GM12878 (cell line): ENCODE data around the gene OR5B3. TPM values are rescaled to one million over a fixed set of nuclear protein-coding genes. Genes with fewer than 3 reads are reported as not detected.
"Not testable (repeated sequence)": the region's sequence is repeated elsewhere in the genome, so short reads cannot be mapped to it uniquely, and the experiment has no call there.

Experiments
- ATAC-seq: fragments of 200-7000 bp; cut with Tn5 transposase; 3 replicates; pipeline ENCODE4 v1.9.1; 2020; ENCODE audit warnings: mild to moderate bottlenecking, moderate library complexity
- BruUV-seq: library from RNA; stranded (reverse); fragments of 400-500 nt; replicated peaks from 2 replicates; lab custom pipeline; 2021; lab: Mats Ljungman, UMichigan
- CTCF ChIA-PET: fragments of 300-600 bp; sonication (Branson Sonifier 250); formaldehyde crosslinking; extraction: SDS; loops from one replicate; lab custom pipeline; 2021; ENCODE audit warnings: inconsistent platforms; lab: Yijun Ruan, JAX
- POLR2A ChIA-PET: fragments of 350-600 bp; formaldehyde crosslinking; extraction: SDS; loops from one replicate; lab custom pipeline; 2021; ENCODE audit warnings: inconsistent platforms; lab: Charles Lee
- RAD21 ChIA-PET: fragments of 300-600 bp; sonication (Branson Sonifier 250); formaldehyde crosslinking; loops from one replicate; lab custom pipeline; 2023; ENCODE audit warnings: antibody characterized with exemption; ENCODE audit not compliant: unreplicated experiment; lab: Charles Lee
- SMC1A ChIA-PET: fragments of 300-600 bp; sonication (Branson Sonifier 250); formaldehyde crosslinking; loops from one replicate; lab custom pipeline; 2023; ENCODE audit not compliant: unreplicated experiment, uncharacterized antibody; lab: Charles Lee
- DNase-seq: peaks from one replicate; pipeline ENCODE4 v3.0.0-alpha.2; 2011; ENCODE audit warnings: low read depth, low spot score
- FAIRE-seq: peaks from 3 replicates; lab custom pipeline; 2011; peaks lifted over from hg19 to GRCh38; lab: Jason Lieb, UNC
- H2AFZ ChIP-seq: 2 replicates; pipeline ENCODE4 v1.6.0; 2011; ENCODE audit warnings: low read depth, low read length, control low read depth; ENCODE audit not compliant: control insufficient read depth
- H3K27ac ChIP-seq: 2 replicates; pipeline ENCODE4 v1.5.1; 2011; ENCODE audit warnings: control low read depth; ENCODE audit not compliant: control insufficient read depth, insufficient read depth
- H3K27me3 ChIP-seq, 2 experiments: replicated peaks in 1 of 2; 2 replicates each; pipeline versions ENCODE4 v1.6.0 to v1.6.1; 2011; ENCODE audit warnings: low read length in 1 of 2; ENCODE audit not compliant: control insufficient read depth in 2 of 2, insufficient read depth in 2 of 2
- H3K36me3 ChIP-seq, 2 experiments: 2 replicates each; pipeline ENCODE4 v1.5.1; 2011; ENCODE audit warnings: low read length in 1 of 2; ENCODE audit not compliant: control insufficient read depth in 2 of 2, insufficient read depth in 2 of 2
- H3K4me1 ChIP-seq: 2 replicates; pipeline ENCODE4 v1.6.1; 2011; ENCODE audit warnings: mild to moderate bottlenecking, low read length, moderate library complexity, mixed read lengths; ENCODE audit not compliant: control insufficient read depth, insufficient read depth
- H3K4me2 ChIP-seq: 2 replicates; pipeline ENCODE4 v1.6.0; 2011; ENCODE audit warnings: control low read depth; ENCODE audit not compliant: control insufficient read depth, insufficient read depth
- H3K4me3 ChIP-seq: fragments of 200-600 bp; sonication (generic); 2 replicates; pipeline ENCODE4 v1.5.1; 2016
- H3K79me2 ChIP-seq: 2 replicates; pipeline ENCODE4 v1.6.0; 2011; ENCODE audit warnings: low read length; ENCODE audit not compliant: control insufficient read depth, insufficient read depth
- H3K9ac ChIP-seq: 2 replicates; pipeline ENCODE4 v1.8.0; 2011; ENCODE audit warnings: low read length, control low read depth, mixed read lengths; ENCODE audit not compliant: control insufficient read depth, insufficient read depth
- H3K9me3 ChIP-seq: replicated peaks from 3 replicates; pipeline ENCODE4 v1.5.1; 2011; ENCODE audit warnings: mild to moderate bottlenecking, low read length; ENCODE audit not compliant: control insufficient read depth, insufficient read depth
- H4K20me1 ChIP-seq: 2 replicates; pipeline ENCODE4 v1.6.0; 2011; ENCODE audit not compliant: control insufficient read depth, insufficient read depth
- BMI1 ChIP-seq: fragments of 450-650 bp; IDR thresholded peaks from 2 replicates; pipeline ENCODE4 v1.6.1; 2016; ENCODE audit warnings: mild to moderate bottlenecking, moderate library complexity, borderline replicate concordance
- HDAC6 ChIP-seq: fragments of 200-600 bp; sonication (generic); IDR thresholded peaks from one replicate; pipeline ENCODE4 v1.8.0; 2017; ENCODE audit warnings: antibody characterized with exemption; ENCODE audit not compliant: unreplicated experiment
- PAX5 ChIP-seq: IDR thresholded peaks from 2 replicates; pipeline ENCODE4 v1.6.1; 2011; ENCODE audit warnings: low read depth, low read length, borderline replicate concordance
- POLR2A ChIP-seq: IDR thresholded peaks from 2 replicates; pipeline ENCODE4 v1.6.1; 2011; ENCODE audit warnings: low read depth, mild to moderate bottlenecking, low read length
- POLR2AphosphoS2 ChIP-seq: IDR thresholded peaks from 2 replicates; pipeline ENCODE4 v1.6.1; 2011; ENCODE audit warnings: low read depth, mild to moderate bottlenecking, low read length, improper control_type of control experiment, moderate library complexity
- POLR2AphosphoS5 ChIP-seq: IDR thresholded peaks from 2 replicates; pipeline ENCODE4 v1.6.1; 2011; ENCODE audit warnings: mild to moderate bottlenecking, low read length, inconsistent platforms
- TAF1 ChIP-seq: IDR thresholded peaks from 2 replicates; pipeline ENCODE4 v1.6.1; 2011; ENCODE audit warnings: mild to moderate bottlenecking, low read depth, low read length, borderline replicate concordance
- WRNIP1 ChIP-seq: IDR thresholded peaks from 2 replicates; pipeline ENCODE4 v1.6.1; 2011; ENCODE audit warnings: low read depth, low read length, improper control_type of control experiment, borderline replicate concordance
- WGBS: methylation state at CpG from one replicate; pipeline ENCODE4 v1.1.6; 2016; ENCODE audit warnings: low lambda C conversion rate; ENCODE audit not compliant: insufficient replicate concordance, insufficient coverage; ENCODE audit errors: missing lambda C conversion rate; 5-methylcytosine and 5-hydroxymethylcytosine counted together
- in situ Hi-C: fragments of 300-500 bp; cut with MboI; formaldehyde crosslinking; loops from 9 replicates; pipeline ENCODE4 v1.14.3; 2018; ENCODE audit warnings: mixed read lengths
- intact Hi-C: fragments of 100-400 bp; cut with micrococcal nuclease; formaldehyde crosslinking; loops from one replicate; pipeline ENCODE4 v1.14.2; 2022; ENCODE audit not compliant: unreplicated experiment
- polyA plus RNA-seq, 11 experiments: library from polyadenylated mRNA; depleted of rRNA in 4 of 11; unstranded in 6 of 11; stranded (reverse) in 5 of 11; fragments of >200 nt; fragmentation: Nextera tagmentation in 4 of 11; fragmentation: Illumina TruSeq in 1 of 11; extraction: Ambion mirVana in 4 of 11; extraction: Trizol in 1 of 11; gene quantifications; 1 replicate in 1 of 11; 2 replicates in 10 of 11; pipeline versions ENCODE4 v1.2.1 to v1.2.3, GENCODE V29; 2011 to 2016; ENCODE audit warnings: inconsistent platforms in 2 of 11, missing spikeins in 2 of 11, low read depth in 1 of 11
- total RNA-seq, 4 experiments: library from RNA; depleted of rRNA in 3 of 4; stranded (reverse); fragments of >200 nt in 3 of 4; fragmentation: Illumina TruSeq in 1 of 4; extraction: Trizol in 1 of 4; gene quantifications; 2 replicates each; pipeline versions ENCODE4 v1.2.1 to v1.2.3, GENCODE V29; 2013 to 2021
- TF ChIP-seq, protein P1 (sequence below): fragments of 450-650 bp; conservative IDR thresholded peaks from 2 replicates; pipeline ENCODE4 v1.6.1; 2017; ENCODE audit warnings: mild to moderate bottlenecking, moderate library complexity
- TF ChIP-seq, protein P2 (sequence below): IDR thresholded peaks from 2 replicates; pipeline ENCODE4 v1.6.1; 2012; ENCODE audit warnings: low read depth, low read length, improper control_type of control experiment

The OR5B3 gene
- total and polyA plus RNA-seq, 10 of the 15 experiments (the other 5 are each of a cell fraction or from before 2014, with no cell fraction given): not detected

DNA sequence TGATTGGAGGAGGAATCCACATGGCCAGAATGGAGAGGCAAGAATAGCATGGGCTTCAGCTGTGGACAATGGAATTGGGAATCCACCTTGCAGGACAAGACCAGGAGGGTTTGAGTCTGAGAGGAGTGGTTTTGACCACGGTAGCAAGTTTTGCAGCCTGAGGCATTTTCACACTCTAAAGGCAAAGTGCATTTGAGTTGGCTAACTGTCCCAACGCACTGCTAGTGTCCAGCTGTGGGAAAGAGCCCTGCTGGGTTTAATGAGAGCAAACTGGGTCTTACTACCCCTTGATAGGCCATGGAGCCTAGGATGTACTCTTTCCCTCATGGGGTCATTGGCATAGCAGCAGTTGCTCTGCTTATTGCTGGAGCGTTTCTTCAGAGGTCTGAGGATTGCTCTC, 21.3 kb upstream of the OR5B3 start, which contains the start of gene OR5B2:
OR5B2 (minus strand) TSS at position 101 of the 400 bp plus-strand sequence. CDS start 4,860 bp downstream, outside the sequence.
- H3K27ac ChIP-seq: no peak within 1 kb of the TSS
- no peaks in the 10 kb centered on the region for H3K4me1 ChIP-seq
- ATAC-seq (no peak), FAIRE-seq (no peak), DNase-seq (no peak)
- ChIA-PET RAD21 (no interaction called here), SMC1A (no interaction called here), POLR2A (no interaction called here), CTCF (no interaction called here)
- BruUV-seq: no TSS peak
- H4K20me1 ChIP-seq: no peaks in the 10 kb centered on the region
- no peak within 1 kb of the TSS for H2AFZ ChIP-seq
- H3K9me3 ChIP-seq: no peaks in the 10 kb centered on the region
- in situ Hi-C loops: no loop called here
- intact Hi-C loops: no loop called here
- no peaks in the 10 kb centered on the region for H3K27me3 ChIP-seq
- H3K9ac ChIP-seq: no peak within 1 kb of the TSS
- 12% methylated on average over 3 of the region's 3 CpGs for WGBS
- no peak within 1 kb of the TSS for H3K4me3 ChIP-seq
- H3K4me2 ChIP-seq: no peak within 1 kb of the TSS
- no peaks in the 10 kb centered on the region for H3K36me3 ChIP-seq
- no peaks in the 10 kb centered on the region for H3K79me2 ChIP-seq
- TF ChIP-seq, protein P1, sequence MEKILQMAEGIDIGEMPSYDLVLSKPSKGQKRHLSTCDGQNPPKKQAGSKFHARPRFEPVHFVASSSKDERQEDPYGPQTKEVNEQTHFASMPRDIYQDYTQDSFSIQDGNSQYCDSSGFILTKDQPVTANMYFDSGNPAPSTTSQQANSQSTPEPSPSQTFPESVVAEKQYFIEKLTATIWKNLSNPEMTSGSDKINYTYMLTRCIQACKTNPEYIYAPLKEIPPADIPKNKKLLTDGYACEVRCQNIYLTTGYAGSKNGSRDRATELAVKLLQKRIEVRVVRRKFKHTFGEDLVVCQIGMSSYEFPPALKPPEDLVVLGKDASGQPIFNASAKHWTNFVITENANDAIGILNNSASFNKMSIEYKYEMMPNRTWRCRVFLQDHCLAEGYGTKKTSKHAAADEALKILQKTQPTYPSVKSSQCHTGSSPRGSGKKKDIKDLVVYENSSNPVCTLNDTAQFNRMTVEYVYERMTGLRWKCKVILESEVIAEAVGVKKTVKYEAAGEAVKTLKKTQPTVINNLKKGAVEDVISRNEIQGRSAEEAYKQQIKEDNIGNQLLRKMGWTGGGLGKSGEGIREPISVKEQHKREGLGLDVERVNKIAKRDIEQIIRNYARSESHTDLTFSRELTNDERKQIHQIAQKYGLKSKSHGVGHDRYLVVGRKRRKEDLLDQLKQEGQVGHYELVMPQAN: no peak
- TF ChIP-seq, protein P2, sequence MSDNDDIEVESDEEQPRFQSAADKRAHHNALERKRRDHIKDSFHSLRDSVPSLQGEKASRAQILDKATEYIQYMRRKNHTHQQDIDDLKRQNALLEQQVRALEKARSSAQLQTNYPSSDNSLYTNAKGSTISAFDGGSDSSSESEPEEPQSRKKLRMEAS: no peak
- no peak for TF ChIP-seq POLR2AphosphoS5
- TF ChIP-seq TAF1: no peak
- no peak for TF ChIP-seq BMI1
- no peak for TF ChIP-seq POLR2AphosphoS2
- no peak for TF ChIP-seq PAX5
- no peak for TF ChIP-seq HDAC6
- no peak for TF ChIP-seq POLR2A
- TF ChIP-seq WRNIP1: no peak

DNA sequence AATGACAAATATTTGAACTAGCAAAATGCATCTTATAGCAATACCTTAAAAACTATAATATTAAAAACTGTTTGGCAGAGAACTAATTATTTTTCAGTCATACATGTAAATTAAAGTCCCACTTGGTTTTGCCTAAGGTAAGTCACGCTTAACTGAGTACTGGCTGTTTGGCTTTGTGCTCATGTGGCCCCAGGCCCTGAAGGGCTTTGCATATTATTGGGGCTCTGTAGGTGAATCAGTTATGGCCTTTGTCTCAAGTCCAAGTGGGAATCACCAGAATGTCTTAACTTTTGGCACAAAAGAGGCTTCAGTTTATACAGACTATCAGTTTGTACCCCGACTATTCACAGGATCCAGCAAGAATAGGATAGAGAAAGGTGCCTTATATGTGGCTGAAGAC, 7.1 kb downstream of the OR5B3 start:
- FAIRE-seq, DNase-seq, intact Hi-C loops: not testable (repeated sequence)

More for the DNA sequence above, 7.1 kb downstream of the OR5B3 start:
- POLR2A ChIA-PET, CTCF ChIA-PET, H2AFZ ChIP-seq, H3K9me3 ChIP-seq, H3K4me3 ChIP-seq, ATAC-seq, H3K27ac ChIP-seq, H3K36me3 ChIP-seq, H3K4me2 ChIP-seq, H4K20me1 ChIP-seq, H3K79me2 ChIP-seq, H3K27me3 ChIP-seq, in situ Hi-C loops, H3K4me1 ChIP-seq, H3K9ac ChIP-seq, BruUV-seq, RAD21 ChIA-PET, SMC1A ChIA-PET: not testable (repeated sequence)
- no CpG with 5 or more reads among the region's 2 CpGs for WGBS
